Measurements from ENCODE around the gene PSMG4.

PSMG4 gene

GRCh38 chr6:3290149-3290930 lies 31.6 kb downstream of the PSMG4 start:
- Mint-ChIP-seq H3K36me3 (ENCODE audit: low read depth) (peaks cover 19% of the 10 kb centered on the region), H3K27ac (no peak overlapping the region), H3K27me3 (ENCODE audit: low read depth) (no peaks in the 10 kb centered on the region), H3K4me1 (peaks cover 18% of the 10 kb centered on the region), H3K4me3 (no peak overlapping the region), H3K9me3 (no peaks in the 10 kb centered on the region)
- TF ChIP-seq CTCF (IDR thresholded peaks at IDR 0.05; ENCODE audit: unreplicated experiment in 3 of 3) = no peak

GRCh38 chr6:3290931-3291211 lies 32.1 kb downstream of the PSMG4 start:
- Mint-ChIP-seq H3K27me3 (ENCODE audit: low read depth) (no peaks in the 10 kb centered on the region), H3K27ac (no peak overlapping the region), H3K9me3 (no peaks in the 10 kb centered on the region), H3K4me3 (no peak overlapping the region), H3K36me3 (ENCODE audit: low read depth) (peaks cover 19% of the 10 kb centered on the region), H3K4me1 (peaks cover 20% of the 10 kb centered on the region)
- TF ChIP-seq CTCF (IDR thresholded peaks at IDR 0.05; ENCODE audit: unreplicated experiment in 3 of 3) = no peak

GRCh38 chr6:3291346-3291745 lies 32.6 kb downstream of the PSMG4 start:
- Mint-ChIP-seq H3K36me3 (ENCODE audit: low read depth) (peaks cover 19% of the 10 kb centered on the region), H3K4me1 (peaks cover 20% of the 10 kb centered on the region), H3K27ac (no peak overlapping the region), H3K4me3 (no peak overlapping the region), H3K27me3 (ENCODE audit: low read depth) (no peaks in the 10 kb centered on the region), H3K9me3 (no peaks in the 10 kb centered on the region)
- TF ChIP-seq CTCF (IDR thresholded peaks at IDR 0.05; ENCODE audit: unreplicated experiment in 3 of 3) = no peak

GRCh38 chr6:3291987-3292386 lies 33.2 kb downstream of the PSMG4 start:
- no peak overlapping the region for H3K27ac Mint-ChIP-seq
- no peak overlapping the region for H3K4me3 Mint-ChIP-seq
- TF ChIP-seq CTCF (IDR thresholded peaks at IDR 0.05; ENCODE audit: unreplicated experiment in 3 of 3) = no peak
- peaks cover 2% of the 10 kb centered on the region for H3K27me3 Mint-ChIP-seq (ENCODE audit: low read depth)
- H3K9me3 Mint-ChIP-seq = no peaks in the 10 kb centered on the region
- H3K4me1 Mint-ChIP-seq = peaks cover 23% of the 10 kb centered on the region
- H3K36me3 Mint-ChIP-seq (ENCODE audit: low read depth) = peaks cover 16% of the 10 kb centered on the region

- no peak overlapping the region for H3K27ac Mint-ChIP-seq
Measured at GRCh38 chr6:3292431-3293197, 33.9 kb downstream of the PSMG4 start.

More at GRCh38 chr6:3292431-3293197, 33.9 kb downstream of the PSMG4 start:
- TF ChIP-seq CTCF (IDR thresholded peaks at IDR 0.05; ENCODE audit: unreplicated experiment in 3 of 3) = no peak
- Mint-ChIP-seq H3K36me3 (ENCODE audit: low read depth) (peaks cover 13% of the 10 kb centered on the region), H3K27me3 (ENCODE audit: low read depth) (peaks cover 4% of the 10 kb centered on the region), H3K4me1 (peaks cover 25% of the 10 kb centered on the region), H3K4me3 (no peak overlapping the region), H3K9me3 (no peaks in the 10 kb centered on the region)
